Sigmoid colon (tissue), 7 donors: ENCODE results near the gene SERTAD3. TPM values are rescaled to one million over a fixed set of nuclear protein-coding genes. Genes with fewer than 3 reads are reported as not detected.
"Not testable (repeated sequence)": the region's sequence is repeated elsewhere in the genome, so short reads cannot be mapped to it uniquely, and the experiment has no call there.

Source experiments
- DNase-seq: peaks from one replicate; pipeline ENCODE4 v3.0.0-alpha.2; 2019
- H3K27ac ChIP-seq, 4 donors: fragments of 200-600 bp; sonication (generic); one replicate each; pipeline ENCODE4 v1.5.1; 2016 to 2019; ENCODE audit warnings: mild to moderate bottlenecking in 1 of 4
- H3K27me3 ChIP-seq, 3 donors: fragments of 200-600 bp; sonication (generic); one replicate each; pipeline ENCODE4 v1.5.1; 2019; ENCODE audit warnings: mild to moderate bottlenecking in 1 of 3
- H3K36me3 ChIP-seq, 4 donors: fragments of 200-600 bp; sonication (generic); one replicate each; pipeline ENCODE4 v1.5.1; 2016 to 2019
- H3K4me1 ChIP-seq, 4 donors: fragments of 200-600 bp; sonication (generic); one replicate each; pipeline ENCODE4 v1.5.1; 2017 to 2019
- H3K4me3 ChIP-seq, 4 donors: fragments of 200-600 bp; sonication (generic); one replicate each; pipeline ENCODE4 v1.5.1; 2017 to 2019; ENCODE audit warnings: mild to moderate bottlenecking in 2 of 4, moderate library complexity in 1 of 4
- H3K9me3 ChIP-seq, 4 donors: fragments of 200-600 bp in 3 of 4; sonication (generic) in 3 of 4; one replicate each; pipeline versions ENCODE4 v1.5.1 to v1.6.1; 2013 to 2019
- CTCF ChIP-seq, 4 experiments: fragments of 450-650 bp in 3 of 4; fragments of 200-600 bp in 1 of 4; IDR thresholded peaks; one replicate each; pipeline ENCODE4 v1.5.1; 2016 to 2019; ENCODE audit warnings: antibody characterized with exemption in 4 of 4, mild to moderate bottlenecking in 3 of 4, moderate library complexity in 2 of 4
- EP300 ChIP-seq, 4 donors: sonication (generic); formaldehyde crosslinking; IDR thresholded peaks; one replicate each; pipeline ENCODE4 v1.6.1; 2017; ENCODE audit warnings: antibody characterized with exemption in 4 of 4
- POLR2A ChIP-seq, 2 donors: fragments of 450-650 bp; IDR thresholded peaks; one replicate each; pipeline ENCODE4 v1.6.1; 2016; ENCODE audit warnings: antibody characterized with exemption in 2 of 2, mild to moderate bottlenecking in 2 of 2, moderate library complexity in 2 of 2
- POLR2AphosphoS5 ChIP-seq, 4 donors: sonication (generic); formaldehyde crosslinking; IDR thresholded peaks; one replicate each; pipeline ENCODE4 v1.6.1; 2017; ENCODE audit warnings: antibody characterized with exemption in 4 of 4
- WGBS, 2 donors: extraction: QIAGEN DNeasy Blood & Tissue Kit; methylation state at CpG; one replicate each; pipeline ENCODE4 v1.1.7; 2013; 5-methylcytosine and 5-hydroxymethylcytosine counted together
- intact Hi-C: fragments of 100-400 bp; cut with DNase I; formaldehyde crosslinking; loops from one replicate; pipeline ENCODE4 v1.15.1; 2023
- polyA plus RNA-seq, 3 donors: library from polyadenylated mRNA; stranded (reverse); fragments of 200-250 nt; gene quantifications; one replicate each; pipeline ENCODE4 v1.2.3, GENCODE V29; 2013
- total RNA-seq, 4 donors: library from RNA; depleted of rRNA; stranded (reverse); fragments of >200 nt; gene quantifications; one replicate each; pipeline ENCODE4 v1.1.0, GENCODE V29; 2016
- donor health status: healthy with polysubstance abuse.
- donor health status: Bipolar disorder and iron deficiency.
- donor health status: healthy.

The SERTAD3 gene
- total and polyA plus RNA-seq, 7 donors = 15.5 to 60.7 (median 28.9) TPM

GRCh38 chr19:40442328-40443130, 1.6 kb downstream of the SERTAD3 start:
- Histone ChIP-seq H3K27ac (peak overlapping the region; percentile 93 to 100 (median 100)), H3K27me3 (no peaks in the 10 kb centered on the region), H3K9me3 (no peaks in the 10 kb centered on the region), H3K36me3 (peaks cover 5 to 23% (median 18%) of the 10 kb centered on the region in 4 donors), H3K4me1 (peaks cover 0 to 44% (median 39%) of the 10 kb centered on the region in 4 donors), H3K4me3 (peak overlapping the region; percentile 26 to 99 (median 90))
- intact Hi-C loops = loop anchor here (1.0 to 10.0 kb wide), 4 partner anchors 9 to 272 kb away; partner anchors contain the start of genes COQ8B, ITPKC, LTBP4 and SERTAD1
- DNase-seq = no peak
- 18 to 21% methylated on average over 22 of the region's 22 CpGs for WGBS, 2 donors
- no peak for TF ChIP-seq POLR2A (IDR thresholded peaks at IDR 0.05)
- no peak for TF ChIP-seq POLR2AphosphoS5 (IDR thresholded peaks at IDR 0.05)
- TF ChIP-seq EP300 (IDR thresholded peaks at IDR 0.05) = no peak

GRCh38 chr19:40441719-40442253, 2.3 kb downstream of the SERTAD3 start:
- WGBS, 2 donors = 88 to 89% methylated on average over 11 of the region's 11 CpGs
- TF ChIP-seq POLR2AphosphoS5 (IDR thresholded peaks at IDR 0.05) (no peak), EP300 (IDR thresholded peaks at IDR 0.05) (no peak), POLR2A (IDR thresholded peaks at IDR 0.05) (no peak), CTCF (IDR thresholded peaks at IDR 0.05) (no peak)
- Histone ChIP-seq H3K36me3 (peaks cover 5 to 19% (median 16%) of the 10 kb centered on the region in 4 donors), H3K4me3 (peak overlapping the region in 2 of 4 donors; percentile 82 to 97), H3K27me3 (no peaks in the 10 kb centered on the region), H3K9me3 (no peaks in the 10 kb centered on the region), H3K27ac (peak overlapping the region; percentile 93 to 100 (median 100)), H3K4me1 (peaks cover 0 to 44% (median 39%) of the 10 kb centered on the region in 4 donors)
- intact Hi-C loops = loop anchor here (5.0 to 10.0 kb wide), 2 partner anchors 161 to 273 kb away; partner anchors contain the start of genes COQ8B, ITPKC and LTBP4
- no peak for DNase-seq

- H3K36me3 ChIP-seq = peaks cover 5 to 19% (median 16%) of the 10 kb centered on the region in 4 donors
- intact Hi-C loops = no loop called here
- WGBS, 2 donors = 96 to 97% methylated on average over 3 of the region's 3 CpGs
- no peak for TF ChIP-seq EP300 (IDR thresholded peaks at IDR 0.05)
- TF ChIP-seq CTCF (IDR thresholded peaks at IDR 0.05) = no peak
- no peak for TF ChIP-seq POLR2A (IDR thresholded peaks at IDR 0.05)
- no peak for TF ChIP-seq POLR2AphosphoS5 (IDR thresholded peaks at IDR 0.05)
- no peak overlapping the region for H3K27ac ChIP-seq
- DNase-seq = no peak
- no peak overlapping the region for H3K4me3 ChIP-seq
- H3K9me3 ChIP-seq = no peaks in the 10 kb centered on the region
- H3K4me1 ChIP-seq = peaks cover 0 to 54% (median 46%) of the 10 kb centered on the region in 4 donors
- H3K27me3 ChIP-seq = no peaks in the 10 kb centered on the region
Observed at GRCh38 chr19:40438284-40438683, 5.9 kb downstream of the SERTAD3 start.

GRCh38 chr19:40433391-40434216, 10.5 kb downstream of the SERTAD3 start:
- peak overlapping the region; percentile 93 to 97 (median 95) for H3K27ac ChIP-seq
- peak; percentile 97 for DNase-seq
- H3K27me3 ChIP-seq = no peaks in the 10 kb centered on the region
- intact Hi-C loops = loop anchor here (1.0 kb wide), 1 partner anchor 10 kb away; no protein-coding TSS in a partner anchor
- TF ChIP-seq CTCF (IDR thresholded peaks at IDR 0.05) (no peak), EP300 (IDR thresholded peaks at IDR 0.05) (no peak), POLR2AphosphoS5 (IDR thresholded peaks at IDR 0.05) (peak; percentile 62 to 89 (median 76)), POLR2A (IDR thresholded peaks at IDR 0.05) (no peak)
- H3K36me3 ChIP-seq = no peaks in the 10 kb centered on the region
- peak overlapping the region; percentile 23 to 53 (median 50) for H3K4me3 ChIP-seq
- H3K4me1 ChIP-seq = peaks cover 0 to 38% (median 22%) of the 10 kb centered on the region in 4 donors
- 1 to 3% methylated on average over 50 of the region's 50 CpGs for WGBS, 2 donors
- no peaks in the 10 kb centered on the region for H3K9me3 ChIP-seq

GRCh38 chr19:40432760-40433159, 11.4 kb downstream of the SERTAD3 start:
- not testable (repeated sequence) for H3K27me3 ChIP-seq, DNase-seq, H3K36me3 ChIP-seq, H3K9me3 ChIP-seq
- H3K4me1 ChIP-seq = peaks cover 0 to 38% (median 22%) of the 10 kb centered on the region in 4 donors
- H3K27ac ChIP-seq = peak overlapping the region; percentile 93 to 97 (median 95)
- peak overlapping the region; percentile 20 to 53 (median 50) for H3K4me3 ChIP-seq
- intact Hi-C loops = loop anchor here (1.0 kb wide), 1 partner anchor 11 kb away; no protein-coding TSS in a partner anchor
- 36 to 62% methylated on average over 7 of the region's 7 CpGs for whole genome bisulfite sequencing, 2 donors
